ENCODE results near the gene FMN2.

Gene FMN2

DNA sequence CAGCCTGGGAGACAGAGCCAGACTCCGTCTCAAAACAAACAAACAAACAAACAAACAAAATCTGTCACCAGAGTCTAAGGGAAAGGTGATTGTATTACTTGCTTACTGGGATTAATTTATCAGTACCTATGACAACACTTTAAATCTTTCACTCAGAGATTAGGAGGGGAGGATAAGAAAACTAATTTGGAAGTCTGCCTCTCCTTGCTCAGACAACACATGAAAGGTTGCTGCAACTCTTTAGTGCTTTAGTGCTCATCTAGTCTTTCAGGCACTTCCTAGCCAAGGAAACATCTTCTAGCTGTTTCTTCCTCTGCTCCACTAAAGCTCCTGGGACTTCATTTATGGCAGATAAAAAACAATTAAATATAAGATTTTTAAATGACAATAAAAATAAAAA, 7.3 kb upstream of the FMN2 start:
- DNase-seq (ENCODE audit: low read depth in 1 of 2, low spot score in 1 of 2), result no peak
- Histone ChIP-seq H3K27ac (replicated peaks) (no peak overlapping the region), H3K27me3 (ENCODE audit: insufficient read depth, poor library complexity, severe bottlenecking) (no peaks in the 10 kb centered on the region), H3K4me3 (replicated peaks; ENCODE audit: insufficient read depth, low read length) (no peak overlapping the region)
- no peak for TF ChIP-seq SPI1 (IDR thresholded peaks at IDR 0.05; ENCODE audit: borderline replicate concordance, low read depth)
- no peak for TF ChIP-seq GABPA (IDR thresholded peaks at IDR 0.05; ENCODE audit: low read depth)

DNA sequence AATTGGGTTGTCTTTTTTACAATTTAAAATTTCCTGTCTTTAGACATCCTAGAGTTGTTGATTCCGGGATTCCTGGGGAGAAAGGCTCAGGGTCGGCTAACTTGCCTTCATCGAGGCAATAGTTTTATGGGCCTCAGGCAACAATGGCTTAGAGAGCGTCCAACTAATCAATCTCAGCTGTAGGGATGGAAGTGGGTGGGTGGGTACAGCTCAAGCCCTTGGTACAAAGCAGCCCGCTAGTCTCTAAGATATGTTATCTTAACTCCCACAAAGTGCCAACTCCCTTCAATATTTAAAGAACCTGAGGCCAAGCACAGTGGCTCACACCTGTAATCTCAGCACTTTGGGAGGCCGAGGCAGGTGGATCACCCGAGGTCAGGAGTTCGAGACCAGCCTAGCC, 6.9 kb upstream of the FMN2 start:
- H3K27me3 ChIP-seq (ENCODE audit: insufficient read depth, poor library complexity, severe bottlenecking), result peaks cover 3% of the 10 kb centered on the region
- DNase-seq (ENCODE audit: low read depth in 1 of 2, low spot score in 1 of 2), result no peak
- TF ChIP-seq GABPA (IDR thresholded peaks at IDR 0.05; ENCODE audit: low read depth) (no peak), SPI1 (IDR thresholded peaks at IDR 0.05; ENCODE audit: borderline replicate concordance, low read depth) (no peak), POLR2AphosphoS5 (IDR thresholded peaks at IDR 0.05; ENCODE audit: low read depth) (no peak), REST (IDR thresholded peaks at IDR 0.05; ENCODE audit: insufficient replicate concordance, low read depth) (no peak)
- TF ChIP-seq, protein P1, sequence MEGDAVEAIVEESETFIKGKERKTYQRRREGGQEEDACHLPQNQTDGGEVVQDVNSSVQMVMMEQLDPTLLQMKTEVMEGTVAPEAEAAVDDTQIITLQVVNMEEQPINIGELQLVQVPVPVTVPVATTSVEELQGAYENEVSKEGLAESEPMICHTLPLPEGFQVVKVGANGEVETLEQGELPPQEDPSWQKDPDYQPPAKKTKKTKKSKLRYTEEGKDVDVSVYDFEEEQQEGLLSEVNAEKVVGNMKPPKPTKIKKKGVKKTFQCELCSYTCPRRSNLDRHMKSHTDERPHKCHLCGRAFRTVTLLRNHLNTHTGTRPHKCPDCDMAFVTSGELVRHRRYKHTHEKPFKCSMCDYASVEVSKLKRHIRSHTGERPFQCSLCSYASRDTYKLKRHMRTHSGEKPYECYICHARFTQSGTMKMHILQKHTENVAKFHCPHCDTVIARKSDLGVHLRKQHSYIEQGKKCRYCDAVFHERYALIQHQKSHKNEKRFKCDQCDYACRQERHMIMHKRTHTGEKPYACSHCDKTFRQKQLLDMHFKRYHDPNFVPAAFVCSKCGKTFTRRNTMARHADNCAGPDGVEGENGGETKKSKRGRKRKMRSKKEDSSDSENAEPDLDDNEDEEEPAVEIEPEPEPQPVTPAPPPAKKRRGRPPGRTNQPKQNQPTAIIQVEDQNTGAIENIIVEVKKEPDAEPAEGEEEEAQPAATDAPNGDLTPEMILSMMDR (IDR thresholded peaks at IDR 0.05; ENCODE audit: insufficient read depth, low read length), result no peak
- H3K4me3 ChIP-seq (replicated peaks; ENCODE audit: insufficient read depth, low read length), result no peak overlapping the region
- no peak overlapping the region for H3K27ac ChIP-seq (replicated peaks)

GRCh38 chr1:240086726-240087125, 5.0 kb upstream of the FMN2 start:
- DNase-seq (ENCODE audit: low read depth in 1 of 2, low spot score in 1 of 2), result no peak
- Histone ChIP-seq H3K27me3 (ENCODE audit: insufficient read depth, poor library complexity, severe bottlenecking) (peaks cover 21% of the 10 kb centered on the region), H3K27ac (replicated peaks) (no peak overlapping the region), H3K4me3 (replicated peaks; ENCODE audit: insufficient read depth, low read length) (no peak overlapping the region)
- TF ChIP-seq, protein P1 (IDR thresholded peaks at IDR 0.05; ENCODE audit: insufficient read depth, low read length), result no peak
- TF ChIP-seq GABPA (IDR thresholded peaks at IDR 0.05; ENCODE audit: low read depth), result no peak

- no peak overlapping the region for H3K27ac ChIP-seq (replicated peaks)
- no peak for DNase-seq (ENCODE audit: low read depth in 1 of 2, low spot score in 1 of 2)
- no peak overlapping the region for H3K4me3 ChIP-seq (replicated peaks; ENCODE audit: insufficient read depth, low read length)
- H3K27me3 ChIP-seq (ENCODE audit: insufficient read depth, poor library complexity, severe bottlenecking), result peaks cover 26% of the 10 kb centered on the region
- TF ChIP-seq REST (IDR thresholded peaks at IDR 0.05; ENCODE audit: insufficient replicate concordance, low read depth) (no peak), GABPA (IDR thresholded peaks at IDR 0.05; ENCODE audit: low read depth) (no peak), SPI1 (IDR thresholded peaks at IDR 0.05; ENCODE audit: borderline replicate concordance, low read depth) (no peak), POLR2AphosphoS5 (IDR thresholded peaks at IDR 0.05; ENCODE audit: low read depth) (no peak)
- TF ChIP-seq, protein P1 (IDR thresholded peaks at IDR 0.05; ENCODE audit: insufficient read depth, low read length), result no peak
Observed at GRCh38 chr1:240090014-240090413, 1.7 kb upstream of the FMN2 start.
